Stimulated activated CD4-positive, alpha-beta T cell treated with anti-CD3 and anti-CD28 coated beads, Interleukin-15, amount 100 ng/mL, for 24 hours (primary cell): ENCODE data around the gene KIFC3.
"Not testable (repeated sequence)": the region's sequence is repeated elsewhere in the genome, so short reads cannot be mapped to it uniquely, and the experiment has no call there.

ENCODE experiments used
- DNase-seq: peaks from one replicate; pipeline ENCODE4 v3.0.0-alpha.2; 2020

Gene KIFC3

DNA sequence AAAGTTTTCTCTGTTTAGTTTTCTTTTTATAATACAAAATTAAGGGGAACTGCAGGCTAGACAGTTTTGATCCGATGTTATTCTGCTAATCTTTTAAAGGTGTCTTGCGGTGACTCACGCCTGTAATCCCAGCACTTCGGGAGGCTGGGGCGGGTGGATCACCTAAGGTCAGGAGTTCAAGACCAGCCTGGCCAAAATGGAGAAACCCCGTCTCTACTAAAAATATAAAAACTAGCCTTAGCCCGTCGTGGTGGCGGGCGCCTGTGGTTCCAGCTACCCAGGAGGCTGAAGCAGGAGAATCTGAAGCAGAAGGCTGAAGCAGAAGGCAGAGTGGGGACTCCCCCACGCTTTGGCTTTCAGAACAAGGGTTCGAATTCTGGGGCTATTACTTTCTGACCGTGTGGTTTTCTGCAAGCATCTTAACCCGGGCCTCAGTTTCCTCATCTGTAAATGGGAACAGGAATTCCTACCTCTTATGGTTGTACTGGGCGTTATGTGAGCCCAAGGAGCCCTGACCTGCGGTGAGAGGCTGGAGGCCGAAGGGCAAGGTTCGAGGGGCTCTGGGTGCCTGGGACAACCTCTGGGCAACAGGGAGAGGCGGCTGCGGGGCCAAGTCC, 67.9 kb downstream of the KIFC3 start:
- no peak for DNase-seq

DNA sequence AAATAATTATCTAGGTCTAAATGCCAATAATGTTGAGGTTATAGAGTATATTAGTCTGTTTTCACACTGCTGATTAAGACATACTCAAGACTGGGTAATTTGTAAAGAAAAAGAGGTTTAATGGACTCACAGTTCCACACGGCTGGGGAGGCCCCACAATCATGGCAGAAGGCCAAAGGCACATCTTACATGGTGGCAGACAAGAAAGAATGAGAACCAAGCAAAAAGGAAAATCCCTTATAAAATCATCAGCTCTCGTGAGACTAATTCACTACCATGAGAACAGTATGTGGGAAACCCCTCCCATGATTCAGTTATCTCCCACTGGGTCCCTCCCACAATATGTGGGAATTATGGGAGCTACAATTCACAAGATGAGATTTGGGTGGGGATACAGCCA, 69.6 kb downstream of the KIFC3 start:
- DNase-seq, result no peak

DNA sequence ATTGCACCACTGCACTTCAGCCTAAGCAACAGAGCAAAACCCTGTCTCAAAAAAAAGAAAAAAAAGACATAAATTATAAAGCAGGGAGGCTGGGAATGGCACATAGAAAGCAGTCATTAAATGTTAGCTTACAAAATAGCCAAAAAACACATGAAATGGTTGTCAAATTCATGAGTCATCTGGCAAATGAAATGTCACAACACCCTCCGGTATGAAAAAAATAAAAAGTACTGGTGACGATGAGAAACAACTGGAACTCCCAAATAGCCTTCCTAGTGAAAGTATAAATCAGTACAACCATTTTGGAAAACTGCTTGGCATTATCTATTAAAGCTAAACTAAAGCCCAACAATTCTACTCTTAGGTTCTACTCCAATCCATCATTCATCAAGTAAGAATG, 70.3 kb downstream of the KIFC3 start:
- no peak for DNase-seq

DNA sequence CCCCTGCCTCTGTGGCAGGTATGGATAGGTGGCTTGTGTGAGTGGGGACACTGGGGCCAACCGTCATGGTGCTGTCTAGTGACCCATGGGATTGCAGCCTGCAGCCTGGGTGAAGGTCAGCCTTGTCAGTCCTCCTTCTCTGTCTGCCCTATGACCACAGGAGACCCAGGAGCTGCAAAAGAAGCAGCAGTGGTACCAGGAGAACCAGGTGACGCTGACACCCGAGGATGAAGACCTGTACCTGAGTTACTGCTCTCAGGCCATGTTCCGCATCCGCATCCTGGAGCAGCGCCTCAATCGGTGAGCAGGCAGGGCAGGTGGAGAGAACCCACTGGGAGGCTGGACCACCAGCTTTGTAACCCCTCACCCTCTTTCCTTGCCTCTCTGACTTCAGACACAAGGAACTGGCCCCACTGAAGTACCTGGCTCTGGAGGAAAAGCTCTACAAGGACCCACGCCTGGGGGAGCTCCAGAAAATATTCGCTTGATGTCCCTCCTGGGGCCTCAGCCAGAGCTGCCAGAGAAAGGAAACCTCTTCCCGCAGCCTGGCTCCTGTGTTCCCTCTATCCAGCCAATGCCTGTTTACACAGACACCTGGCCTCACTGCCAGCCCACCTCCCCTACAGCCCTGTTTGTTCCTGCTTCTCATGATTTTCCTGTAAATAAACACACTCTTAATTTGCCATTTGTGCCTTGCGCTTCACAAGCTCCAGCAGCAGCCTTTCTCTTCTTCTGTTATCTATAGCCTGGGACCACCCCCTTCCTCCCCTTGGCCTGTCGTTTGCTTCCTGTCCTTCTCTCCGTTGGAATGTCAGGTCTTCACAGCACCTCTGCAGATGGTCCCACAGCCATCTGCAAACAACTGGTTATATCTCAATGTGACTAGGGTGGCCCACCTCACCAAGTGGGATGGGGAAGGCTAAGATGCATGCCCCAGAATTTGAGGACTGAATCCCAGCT, 71.2 kb downstream of the KIFC3 start:
- no peak for DNase-seq

DNA sequence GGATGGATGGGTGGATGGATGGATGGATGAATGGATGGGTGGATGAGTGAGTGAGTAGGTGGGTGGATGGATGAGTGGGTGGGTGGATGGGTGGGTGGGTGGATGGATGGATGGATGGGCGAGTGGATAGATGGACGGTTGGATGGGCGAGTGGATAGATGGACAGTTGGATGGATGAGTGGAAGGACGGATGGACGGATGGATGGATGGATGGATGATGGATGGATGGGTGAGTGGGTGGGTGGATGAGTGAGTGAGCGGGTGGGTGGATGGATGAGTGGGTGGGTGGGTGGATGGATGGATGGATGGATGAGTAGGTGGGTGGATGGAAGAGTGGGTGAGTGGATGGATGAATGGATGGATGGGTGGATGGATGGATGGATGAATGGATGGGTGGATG, 72.4 kb downstream of the KIFC3 start:
- not testable (repeated sequence) for DNase-seq

DNA sequence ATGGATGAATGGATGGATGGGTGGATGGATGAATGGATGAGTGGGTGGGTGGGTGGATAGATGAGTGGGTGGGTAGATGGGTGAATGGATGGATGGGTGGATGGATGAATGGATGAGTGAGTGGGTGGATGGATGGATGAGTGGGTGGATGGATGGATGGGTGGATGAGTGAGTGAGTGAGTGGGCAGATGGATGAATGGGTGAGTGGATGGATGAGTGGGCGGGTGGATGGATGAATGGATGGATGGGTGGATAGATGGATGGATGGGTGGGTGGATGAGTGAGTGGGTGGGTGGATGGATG, 73.2 kb downstream of the KIFC3 start:
- DNase-seq, result no peak

DNA sequence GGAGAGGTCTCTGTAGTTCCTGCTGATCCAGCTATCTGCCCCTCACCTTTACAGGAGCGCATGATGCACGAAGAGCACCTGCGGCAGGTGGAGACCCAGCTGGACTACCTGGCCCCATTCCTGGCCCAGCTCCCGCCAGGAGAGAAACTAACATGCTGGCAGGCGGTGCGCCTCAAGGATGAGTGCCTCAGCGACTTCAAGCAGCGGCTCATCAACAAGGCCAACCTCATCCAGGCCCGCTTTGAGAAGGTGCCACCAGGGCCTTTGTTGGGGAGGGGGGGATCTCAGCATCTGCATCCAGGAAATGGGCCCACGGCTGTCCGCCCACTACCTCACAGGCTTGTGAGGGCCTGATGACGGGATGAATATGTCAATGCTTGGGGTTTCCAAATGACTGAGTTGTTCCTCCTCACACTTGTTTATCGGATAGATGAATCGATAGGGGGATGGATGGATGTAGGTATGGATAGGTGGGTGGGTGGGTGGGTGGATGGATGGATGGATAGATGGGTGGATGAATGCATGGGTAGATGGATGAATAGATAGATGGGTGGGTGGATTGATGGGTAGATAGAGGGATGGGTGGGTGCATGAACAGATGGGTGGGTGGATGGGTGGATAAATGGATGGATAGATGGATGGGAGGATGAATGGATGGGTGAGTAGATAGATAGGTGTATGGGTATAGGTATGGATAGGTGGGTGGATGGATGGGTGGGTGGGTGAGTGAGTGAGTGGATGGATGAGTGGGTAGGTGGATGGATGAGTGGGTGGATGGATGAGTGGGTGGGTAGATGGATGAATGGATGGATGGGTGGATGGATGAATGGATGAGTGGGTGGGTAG, 73.7 kb downstream of the KIFC3 start:
- DNase-seq, result peak; percentile 8

DNA sequence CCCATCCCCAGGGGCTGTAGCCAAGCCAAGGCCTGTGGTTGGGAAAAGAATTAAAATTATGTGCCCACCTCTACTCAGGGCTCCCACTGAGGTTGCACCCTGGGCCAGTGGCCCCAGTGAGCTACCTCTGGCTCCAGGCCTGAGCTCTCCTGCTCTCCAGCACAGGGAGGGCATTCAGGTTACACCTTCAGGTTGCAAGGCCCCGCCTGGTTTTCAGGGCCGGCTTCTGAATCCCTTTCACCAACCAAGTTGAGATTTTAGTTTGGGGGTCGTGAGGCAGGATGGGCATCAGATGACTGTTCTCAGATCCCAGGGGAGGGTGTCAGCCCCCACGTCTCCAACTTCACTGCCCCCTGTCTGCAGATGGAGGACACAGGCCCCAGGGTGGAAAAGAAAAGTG, 74.7 kb downstream of the KIFC3 start:
- no peak for DNase-seq

DNA sequence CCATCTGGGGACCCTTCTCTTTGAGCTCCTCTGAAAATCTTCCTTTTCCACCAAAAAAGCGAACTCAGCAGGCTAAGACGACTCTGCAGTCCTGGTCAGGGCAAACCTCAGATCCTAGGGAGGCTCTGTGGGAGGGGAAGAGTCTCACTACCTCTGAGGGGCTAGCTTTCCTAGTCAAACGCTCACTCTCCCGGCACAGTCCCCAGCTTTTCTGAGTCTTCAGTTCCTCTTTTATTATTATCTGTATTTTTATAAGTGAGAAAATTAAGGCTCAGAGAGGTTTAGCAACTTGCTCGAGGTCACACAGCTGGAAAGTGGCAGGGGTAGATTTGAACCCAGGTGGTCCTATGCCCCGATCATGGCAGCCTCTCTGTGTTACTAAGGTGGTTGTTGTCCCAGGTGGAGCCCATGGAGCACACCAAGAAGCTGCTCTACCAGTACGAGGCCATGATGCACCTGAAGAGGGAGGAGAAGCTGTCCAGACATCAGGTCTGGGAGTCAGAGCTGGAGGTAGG, 75.8 kb downstream of the KIFC3 start:
- DNase-seq, result no peak

DNA sequence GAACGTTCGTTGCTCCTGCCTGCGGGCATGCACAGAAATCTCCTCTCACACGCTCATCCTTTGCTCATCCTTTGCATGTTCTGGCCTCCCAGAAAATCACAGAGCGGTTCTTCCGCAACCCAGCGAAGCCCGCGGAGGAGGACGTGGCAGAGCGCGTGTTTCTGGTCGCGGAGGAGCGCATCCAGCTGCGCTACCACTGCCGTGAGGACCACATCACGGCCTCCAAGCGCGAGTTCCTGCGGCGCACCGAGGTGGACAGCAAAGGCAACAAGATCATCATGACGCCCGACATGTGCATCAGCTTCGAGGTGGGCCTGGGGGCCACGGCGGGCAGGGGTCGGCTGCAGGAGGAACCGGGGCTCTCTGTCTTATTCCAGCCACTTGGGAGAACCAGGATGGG, 76.3 kb downstream of the KIFC3 start:
- no peak for DNase-seq

DNA sequence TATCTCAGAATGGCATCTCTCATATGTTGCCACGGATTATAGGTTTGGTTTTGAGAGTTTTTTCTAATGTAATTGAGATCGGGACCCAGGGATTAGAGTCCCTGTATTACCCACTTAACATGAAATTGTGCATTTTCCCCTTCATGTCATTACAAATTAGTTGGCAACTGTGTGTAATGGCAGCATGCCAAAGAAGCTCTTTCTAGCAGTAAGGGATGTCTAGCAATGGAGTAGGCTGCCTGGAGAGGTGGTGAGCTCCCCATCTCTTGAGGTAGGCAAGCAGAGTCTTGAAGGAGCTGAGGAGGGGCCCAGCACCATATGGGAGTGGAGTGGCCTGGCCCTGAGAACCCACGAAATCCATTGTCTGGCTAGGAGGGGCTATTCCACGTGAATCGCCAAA, 76.7 kb downstream of the KIFC3 start:
- DNase-seq, result no peak

DNA sequence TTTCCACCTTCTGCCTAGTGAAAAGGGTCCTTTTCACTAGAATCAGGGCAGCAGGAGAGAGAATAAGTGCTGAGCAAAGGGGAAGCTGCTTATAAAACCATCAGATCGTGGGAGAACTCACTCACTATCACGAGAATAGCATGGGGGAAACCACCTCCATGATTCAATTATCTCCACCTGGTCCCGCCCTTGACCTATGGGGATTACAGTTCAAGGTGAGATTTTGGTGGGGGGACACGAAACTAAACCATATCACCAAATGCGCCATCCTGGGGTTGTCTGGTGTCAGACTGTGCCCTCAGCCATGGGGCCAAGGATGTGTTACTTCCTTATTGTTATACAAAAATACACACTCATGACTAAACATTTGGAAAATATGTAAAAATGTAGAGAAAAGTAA, 77.1 kb downstream of the KIFC3 start:
- DNase-seq, result no peak

DNA sequence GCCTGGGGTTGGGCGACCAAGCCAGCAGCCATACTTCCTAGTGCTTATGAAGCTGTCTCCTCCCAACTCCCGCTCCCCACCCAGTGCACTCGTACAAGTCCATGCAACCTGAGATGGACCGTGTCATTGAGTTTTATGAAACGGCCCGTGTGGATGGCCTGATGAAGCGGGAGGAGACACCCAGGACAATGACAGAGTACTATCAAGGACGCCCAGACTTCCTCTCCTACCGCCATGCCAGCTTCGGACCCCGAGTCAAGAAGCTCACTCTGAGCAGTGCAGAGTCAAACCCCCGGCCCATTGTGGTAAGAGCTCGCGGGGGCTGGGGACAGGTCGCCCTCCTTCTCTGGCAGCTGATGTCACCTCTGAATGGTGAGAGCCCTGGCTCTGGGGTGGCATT, 77.8 kb downstream of the KIFC3 start:
- no peak for DNase-seq

DNA sequence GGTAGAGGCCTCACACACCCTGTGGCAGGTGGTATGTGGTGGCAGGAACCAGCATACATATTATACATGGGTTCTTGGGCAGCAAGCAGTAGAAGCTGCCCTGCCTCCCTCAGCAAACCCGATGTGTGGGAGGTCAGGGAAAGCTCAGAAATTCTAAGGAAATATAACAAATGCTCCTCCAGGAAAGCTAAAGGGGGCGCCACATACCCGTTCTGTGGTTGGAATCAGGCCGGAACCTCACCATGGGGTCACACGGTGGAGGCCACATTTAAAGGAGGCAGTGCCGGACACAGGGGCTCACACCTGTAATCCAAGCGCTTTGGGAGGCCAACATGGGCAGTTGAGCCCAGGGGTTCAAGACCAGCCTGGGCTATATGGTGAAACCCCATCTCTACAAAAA, 79.1 kb downstream of the KIFC3 start:
- DNase-seq, result no peak

DNA sequence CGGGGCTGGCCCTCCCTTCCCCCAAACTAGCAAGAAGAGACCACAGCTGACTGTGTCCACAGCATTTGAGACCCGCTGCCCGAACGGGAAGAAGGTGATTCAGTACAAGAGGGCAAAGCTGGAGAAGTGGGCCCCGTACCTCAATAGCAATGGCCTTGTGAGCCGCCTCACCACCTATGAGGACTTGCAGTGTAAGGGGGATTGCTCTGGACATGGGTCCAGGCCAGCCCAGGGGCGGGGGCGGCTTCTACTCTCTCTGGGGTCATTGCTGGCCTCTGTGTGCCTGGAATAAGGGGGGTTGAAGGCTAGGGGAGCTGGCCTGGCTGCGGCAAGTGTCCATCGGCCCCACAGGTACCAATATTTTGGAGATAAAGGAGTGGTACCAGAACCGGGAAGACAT, 79.6 kb downstream of the KIFC3 start:
- DNase-seq, result no peak

DNA sequence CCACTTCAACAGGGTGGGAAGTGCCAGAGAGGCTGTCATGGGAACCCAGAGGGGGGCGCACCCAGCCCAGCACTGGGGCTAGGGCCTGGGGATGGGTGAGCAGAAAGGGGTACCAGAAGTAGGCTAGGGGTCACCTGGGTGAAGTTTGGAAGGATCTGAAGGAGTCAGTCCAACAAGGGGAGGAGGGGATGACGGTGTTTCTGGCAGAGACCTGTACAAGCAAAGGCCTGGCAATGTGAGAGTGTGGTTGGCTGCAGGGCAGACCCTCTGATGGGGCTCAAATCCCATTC, 80.1 kb downstream of the KIFC3 start:
- DNase-seq, result no peak

DNA sequence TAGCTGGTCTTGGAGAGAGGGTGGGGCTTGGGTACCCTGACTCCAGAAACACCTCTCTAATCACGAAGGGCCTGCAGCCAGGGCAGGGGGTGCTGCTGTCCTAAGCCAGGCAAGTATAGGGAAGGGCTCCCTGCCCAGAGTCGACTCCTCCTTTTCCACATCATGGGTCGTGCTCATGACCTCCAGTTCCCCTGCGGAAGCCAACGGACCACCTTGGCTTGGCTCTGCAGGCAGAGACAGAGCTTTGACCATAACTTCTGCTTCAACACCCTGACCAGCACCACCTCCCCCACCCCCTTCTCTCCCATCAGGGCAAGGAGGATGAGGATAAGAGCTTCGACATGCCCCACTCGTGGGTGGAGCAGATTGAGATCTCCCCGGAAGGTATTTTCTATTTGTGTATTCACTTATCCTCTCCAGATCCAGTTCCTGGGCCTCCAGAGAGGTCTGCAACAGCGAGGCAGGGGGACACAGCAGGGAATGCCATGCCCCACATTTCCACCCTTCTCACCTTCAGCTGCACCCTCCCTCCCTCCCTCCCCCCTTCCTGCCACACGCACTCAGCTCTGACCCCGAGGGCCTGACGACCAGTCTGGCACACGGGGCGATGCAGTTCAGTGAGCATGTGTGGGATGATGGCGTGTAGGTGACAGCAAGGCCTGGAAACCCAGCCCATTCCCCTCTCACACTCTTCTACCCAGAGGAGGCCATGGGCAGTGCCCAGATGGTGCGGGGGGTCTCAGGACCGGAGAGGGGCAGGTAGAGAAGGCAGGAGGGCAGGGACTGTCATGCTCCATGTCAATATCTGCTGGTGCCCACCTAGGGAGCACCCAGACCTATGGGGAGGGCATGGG, 80.7 kb downstream of the KIFC3 start:
- no peak for DNase-seq

DNA sequence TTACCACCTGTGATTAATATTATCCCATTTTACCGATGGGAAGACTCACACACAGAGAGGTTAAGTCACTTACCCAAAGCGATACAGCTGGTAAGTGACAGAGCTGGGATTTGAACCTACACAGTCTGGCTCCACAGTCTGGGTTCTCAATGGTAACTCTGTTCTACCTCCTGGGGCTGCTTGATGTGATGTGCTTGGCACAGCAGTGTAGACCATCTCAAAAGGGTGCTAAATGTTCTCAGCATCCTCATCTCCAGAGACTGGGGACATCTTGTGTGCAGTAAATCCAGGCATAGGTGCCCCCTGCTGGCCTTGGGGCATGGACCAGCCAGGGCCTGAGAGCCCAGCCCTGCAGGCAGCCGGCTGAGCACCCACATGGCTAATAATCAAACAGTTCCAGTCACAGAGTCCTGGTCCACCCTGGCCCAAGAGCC, 82.1 kb downstream of the KIFC3 start:
- peak; percentile 64 for DNase-seq

DNA sequence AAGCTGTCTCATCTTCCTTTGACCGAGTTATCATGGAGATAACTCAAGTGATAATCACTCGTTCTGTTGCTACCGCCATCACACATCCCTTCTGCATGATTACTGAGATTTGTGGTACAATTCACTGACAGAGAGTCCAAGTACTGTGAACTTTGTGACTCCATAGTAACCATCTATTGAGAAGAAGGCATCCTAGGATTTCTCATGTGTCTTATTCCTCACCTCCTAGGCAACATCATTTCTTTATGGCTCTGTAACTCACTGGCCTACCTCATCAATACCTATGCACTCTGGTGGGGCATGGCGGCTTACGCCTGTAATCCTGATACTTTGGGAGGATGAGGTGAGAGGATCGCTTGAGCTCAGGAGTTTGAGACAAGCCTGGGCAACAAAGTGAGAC, 88.2 kb downstream of the KIFC3 start:
- DNase-seq, result no peak

DNA sequence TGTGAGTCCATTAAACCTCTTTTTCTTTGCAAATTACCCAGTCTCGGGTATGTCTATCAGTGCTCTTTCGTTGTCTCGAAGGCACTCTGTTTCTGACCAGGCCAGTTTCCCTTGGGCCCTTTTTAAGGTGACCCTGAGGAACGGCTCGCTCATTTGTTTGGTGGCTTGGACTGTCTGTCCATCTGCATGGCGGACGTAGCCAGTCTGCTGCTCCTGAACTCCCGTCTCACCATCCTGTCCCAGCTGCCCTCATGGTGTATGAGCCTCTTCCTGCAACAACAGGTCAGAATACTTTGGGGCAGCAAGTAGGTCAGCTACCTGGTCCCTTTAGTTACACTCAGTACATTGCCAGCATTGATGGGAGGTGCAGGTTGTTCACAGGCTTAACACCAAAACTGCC, 88.7 kb downstream of the KIFC3 start:
- no peak for DNase-seq

DNA sequence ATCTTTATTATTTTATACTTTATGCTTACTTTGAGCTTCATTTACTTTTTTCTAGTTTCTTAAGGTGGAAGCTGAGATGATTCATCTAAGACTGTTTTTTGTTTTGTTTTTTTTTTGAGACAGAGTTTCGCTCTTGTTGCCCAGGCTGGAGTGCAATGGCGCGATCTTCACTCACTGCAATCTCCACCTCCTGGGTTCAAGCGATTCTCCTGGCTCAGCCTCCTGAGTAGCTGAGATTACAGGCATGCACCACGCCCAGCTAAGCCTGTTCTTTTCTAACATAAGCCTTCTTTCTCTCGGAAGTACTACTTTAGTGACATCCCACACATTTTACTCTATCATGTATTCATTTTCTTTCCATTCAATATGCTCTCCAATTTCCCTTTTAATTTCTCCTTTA, 89.7 kb downstream of the KIFC3 start:
- not testable (repeated sequence) for DNase-seq

DNA sequence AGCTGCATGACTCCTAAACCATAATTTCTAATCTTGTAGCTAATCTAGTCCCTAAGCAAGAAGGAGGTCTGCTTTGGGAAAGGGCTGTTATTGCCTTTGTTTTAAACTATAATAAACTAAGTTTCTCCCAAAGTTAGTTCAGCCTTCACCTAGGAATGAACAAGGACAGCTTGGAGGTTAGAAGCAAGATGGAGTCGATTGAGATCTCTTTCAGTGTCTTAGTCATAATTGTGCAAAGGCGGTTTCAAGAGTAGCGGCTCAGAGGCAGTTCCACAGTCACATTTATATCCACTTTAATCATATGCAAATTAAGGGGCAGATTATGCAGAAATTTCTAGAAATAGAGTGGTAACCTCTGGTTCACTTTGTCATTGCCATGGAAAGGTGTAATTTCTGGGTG, 90.3 kb downstream of the KIFC3 start:
- no peak for DNase-seq

DNA sequence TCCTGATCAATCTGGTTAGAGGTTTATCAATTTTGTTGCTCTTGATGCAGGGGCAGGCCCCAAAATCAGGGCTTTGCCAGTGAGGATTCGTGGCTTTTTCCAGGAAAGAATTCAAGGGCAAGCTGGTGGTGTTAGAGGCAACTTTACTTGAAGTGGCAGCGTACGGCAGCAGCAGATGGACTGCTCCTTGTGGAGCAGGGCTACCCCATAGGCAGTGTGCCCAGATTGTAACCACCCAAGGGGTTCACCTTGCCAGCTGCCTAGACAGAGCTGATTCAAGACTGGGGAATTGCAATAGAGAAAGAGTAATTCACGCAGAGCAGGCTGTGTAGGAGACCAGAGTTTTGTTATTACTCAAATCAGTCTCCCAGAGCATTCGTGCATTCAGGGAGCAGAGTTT, 90.9 kb downstream of the KIFC3 start:
- DNase-seq, result no peak
